IMR-90 (cell line): ENCODE measurements around the gene IQCE. TPM values are rescaled to one million over a fixed set of nuclear protein-coding genes. Genes with fewer than 3 reads are reported as not detected.

Source experiments
- ATAC-seq: fragments of 200-7000 bp; cut with Tn5 transposase; 2 replicates; pipeline ENCODE4 v1.9.1; 2020; ENCODE audit warnings: low read depth, mild to moderate bottlenecking, moderate library complexity
- BruUV-seq: library from RNA; stranded (reverse); fragments of 400-500 nt; replicated peaks from 2 replicates; lab custom pipeline; 2021; lab: Mats Ljungman, UMichigan
- CTCF ChIA-PET: fragments of 300-600 bp; formaldehyde crosslinking; extraction: SDS; loops from one replicate; lab custom pipeline; 2021; ENCODE audit warnings: antibody characterized with exemption; lab: Yijun Ruan, JAX
- POLR2A ChIA-PET: fragments of 300-600 bp; sonication (Branson Sonifier 250); formaldehyde crosslinking; loops from one replicate; lab custom pipeline; 2022; ENCODE audit warnings: antibody characterized with exemption; ENCODE audit not compliant: unreplicated experiment; lab: Charles Lee
- DNase-seq: peaks from one replicate; pipeline ENCODE4 v3.0.0; 2013
- H2AFZ ChIP-seq: replicated peaks from 2 replicates; pipeline ENCODE3; 2013; ENCODE audit warnings: low read length, mild to moderate bottlenecking; ENCODE audit not compliant: poor library complexity
- H2AK5ac ChIP-seq: 2 replicates; pipeline ENCODE4 v1.6.1; 2013; ENCODE audit warnings: low read depth, low read length, inconsistent platforms
- H2AK9ac ChIP-seq: replicated peaks from 2 replicates; pipeline ENCODE3; 2013; ENCODE audit warnings: mild to moderate bottlenecking, low read depth, low read length, moderate library complexity; ENCODE audit not compliant: poor library complexity
- H2BK120ac ChIP-seq: 2 replicates; pipeline ENCODE4 v1.6.1; 2013; ENCODE audit warnings: low read depth, low read length, inconsistent platforms
- H2BK15ac ChIP-seq: 3 replicates; pipeline ENCODE4 v1.6.1; 2013; ENCODE audit warnings: low read depth, low read length, inconsistent platforms
- H2BK20ac ChIP-seq: 2 replicates; pipeline ENCODE4 v1.6.1; 2013; ENCODE audit warnings: low read depth, mild to moderate bottlenecking, inconsistent platforms, low read length, moderate library complexity
- H2BK5ac ChIP-seq: 2 replicates; pipeline ENCODE4 v1.6.1; 2013; ENCODE audit warnings: mild to moderate bottlenecking, low read depth, low read length, inconsistent platforms; ENCODE audit not compliant: poor library complexity, severe bottlenecking
- H3K14ac ChIP-seq: replicated peaks from 2 replicates; pipeline ENCODE4 v1.6.1; 2013; ENCODE audit warnings: low read depth, low read length, inconsistent platforms
- H3K18ac ChIP-seq: 2 replicates; pipeline ENCODE4 v1.6.1; 2013; ENCODE audit warnings: low read depth, low read length, control low read depth
- H3K23ac ChIP-seq: 2 replicates; pipeline ENCODE4 v1.6.1; 2013; ENCODE audit warnings: low read depth, low read length, inconsistent platforms
- H3K27ac ChIP-seq: 2 replicates; pipeline ENCODE4 v1.5.1; 2013; ENCODE audit warnings: mild to moderate bottlenecking, control low read depth, low read length; ENCODE audit not compliant: insufficient read depth
- H3K27me3 ChIP-seq: 2 replicates; pipeline ENCODE4 v1.6.1; 2013; ENCODE audit warnings: low read length; ENCODE audit not compliant: control insufficient read depth, insufficient read depth
- H3K36me3 ChIP-seq: 2 replicates; pipeline ENCODE4 v1.6.1; 2013; ENCODE audit warnings: low read length, mixed read lengths; ENCODE audit not compliant: control insufficient read depth, insufficient read depth
- H3K4ac ChIP-seq: 2 replicates; pipeline ENCODE4 v1.6.1; 2013; ENCODE audit warnings: low read depth, low read length, inconsistent platforms
- H3K4me1 ChIP-seq: 2 replicates; pipeline ENCODE4 v1.6.1; 2013; ENCODE audit warnings: low read length, mixed read lengths; ENCODE audit not compliant: control insufficient read depth, insufficient read depth
- H3K4me2 ChIP-seq: 2 replicates; pipeline ENCODE4 v1.6.1; 2013; ENCODE audit warnings: low read depth, mild to moderate bottlenecking, control low read depth, low read length, moderate library complexity
- H3K4me3 ChIP-seq: 2 replicates; pipeline ENCODE4 v1.5.1; 2013; ENCODE audit warnings: low read depth, mild to moderate bottlenecking, control low read depth, low read length, moderate library complexity; ENCODE audit not compliant: insufficient read depth
- H3K56ac ChIP-seq: 2 replicates; pipeline ENCODE4 v1.6.1; 2013; ENCODE audit warnings: low read length, inconsistent platforms; ENCODE audit not compliant: insufficient read depth; ENCODE audit errors: extremely low read depth
- H3K79me1 ChIP-seq, 2 experiments: 2 replicates each; pipeline ENCODE4 v1.6.1; 2013; ENCODE audit warnings: low read length in 2 of 2, inconsistent platforms in 1 of 2, low read depth in 1 of 2
- H3K9ac ChIP-seq: 2 replicates; pipeline ENCODE4 v1.6.1; 2013; ENCODE audit warnings: low read depth, low read length, control low read depth
- H3K9me1 ChIP-seq: 2 replicates; pipeline ENCODE4 v1.6.1; 2013; ENCODE audit warnings: low read length, inconsistent platforms; ENCODE audit not compliant: insufficient read depth
- H3K9me3 ChIP-seq: 2 replicates; pipeline ENCODE4 v1.6.1; 2013; ENCODE audit warnings: low read length; ENCODE audit not compliant: control insufficient read depth, insufficient read depth
- H4K20me1 ChIP-seq: 2 replicates; pipeline ENCODE4 v1.6.1; 2013; ENCODE audit warnings: low read length, inconsistent platforms; ENCODE audit not compliant: insufficient read depth
- H4K5ac ChIP-seq: 2 replicates; pipeline ENCODE4 v1.6.1; 2013; ENCODE audit warnings: mild to moderate bottlenecking, low read depth, low read length, control low read depth
- H4K8ac ChIP-seq, 2 experiments: 2 replicates each; pipeline ENCODE4 v1.6.1; 2013; ENCODE audit warnings: low read depth in 2 of 2, low read length in 2 of 2, control low read depth in 1 of 2, inconsistent platforms in 1 of 2
- H4K91ac ChIP-seq: 2 replicates; pipeline ENCODE4 v1.6.1; 2013; ENCODE audit warnings: low read depth, low read length, inconsistent platforms; ENCODE audit not compliant: insufficient read depth
- BHLHE40 ChIP-seq: fragments of 150-350 bp; IDR thresholded peaks from 2 replicates; pipeline ENCODE4 v1.6.1; 2016; ENCODE audit warnings: mild to moderate bottlenecking, low read depth, low read length
- CHD1 ChIP-seq: IDR thresholded peaks from 2 replicates; pipeline ENCODE4 v1.6.1; 2012; ENCODE audit warnings: low read depth, low read length, improper control_type of control experiment
- RAD21 ChIP-seq: IDR thresholded peaks from 2 replicates; pipeline ENCODE4 v1.6.1; 2012; ENCODE audit warnings: low read length, improper control_type of control experiment
- SMC3 ChIP-seq: fragments of 150-350 bp; IDR thresholded peaks from 2 replicates; pipeline ENCODE4 v1.6.1; 2016; ENCODE audit warnings: low read depth, mild to moderate bottlenecking, antibody characterized with exemption, low read length, moderate library complexity
- WGBS, 2 experiments: methylation state at CpG; one replicate each; pipeline versions ENCODE4 v1.1.5 to v1.1.7; 2013; ENCODE audit warnings: missing lambda C conversion rate in 2 of 2; ENCODE audit not compliant: insufficient read length in 1 of 2; ENCODE audit errors: extremely low coverage in 2 of 2; 5-methylcytosine and 5-hydroxymethylcytosine counted together
- dilution Hi-C: fragments of 300-500 bp; cut with HindIII; formaldehyde crosslinking; loops from one replicate; pipeline ENCODE4 v1.14.3; 2018; ENCODE audit warnings: low sequenced_read_pairs; ENCODE audit not compliant: unreplicated experiment
- in situ Hi-C: fragments of 300-500 bp; cut with MboI; formaldehyde crosslinking; loops from 3 replicates; pipeline ENCODE4 v1.14.3; 2019; ENCODE audit warnings: low sequenced_read_pairs, inconsistent platforms, mixed read lengths
- intact Hi-C: fragments of 100-400 bp; cut with micrococcal nuclease; formaldehyde crosslinking; loops from 2 replicates; pipeline ENCODE4 v1.10.0; 2022
- polyA plus RNA-seq, 3 experiments: library from polyadenylated mRNA; depleted of rRNA; stranded (reverse); fragments of >200 nt; gene quantifications; 2 replicates each; pipeline ENCODE4 v1.2.3, GENCODE V29; 2012; ENCODE audit warnings: low replicate concordance in 1 of 3
- total RNA-seq: library from RNA; depleted of rRNA; stranded (reverse); fragments of >200 nt; gene quantifications from 2 replicates; pipeline ENCODE4 v1.2.3, GENCODE V29; 2012
- TF ChIP-seq, protein P1 (sequence below): fragments of 150-350 bp; IDR thresholded peaks from 2 replicates; pipeline ENCODE4 v1.6.1; 2016; ENCODE audit warnings: low read depth, mild to moderate bottlenecking, low read length, moderate library complexity, borderline replicate concordance
- TF ChIP-seq, protein P2 (sequence below): conservative IDR thresholded peaks from 2 replicates; pipeline ENCODE4 v1.5.1; 2012; ENCODE audit warnings: mild to moderate bottlenecking, low read depth, low read length, improper control_type of control experiment

Gene IQCE
- total and polyA plus RNA-seq, 2 of the 4 experiments (the other 2 are of a cell fraction) = 5.0 to 6.3 TPM

DNA sequence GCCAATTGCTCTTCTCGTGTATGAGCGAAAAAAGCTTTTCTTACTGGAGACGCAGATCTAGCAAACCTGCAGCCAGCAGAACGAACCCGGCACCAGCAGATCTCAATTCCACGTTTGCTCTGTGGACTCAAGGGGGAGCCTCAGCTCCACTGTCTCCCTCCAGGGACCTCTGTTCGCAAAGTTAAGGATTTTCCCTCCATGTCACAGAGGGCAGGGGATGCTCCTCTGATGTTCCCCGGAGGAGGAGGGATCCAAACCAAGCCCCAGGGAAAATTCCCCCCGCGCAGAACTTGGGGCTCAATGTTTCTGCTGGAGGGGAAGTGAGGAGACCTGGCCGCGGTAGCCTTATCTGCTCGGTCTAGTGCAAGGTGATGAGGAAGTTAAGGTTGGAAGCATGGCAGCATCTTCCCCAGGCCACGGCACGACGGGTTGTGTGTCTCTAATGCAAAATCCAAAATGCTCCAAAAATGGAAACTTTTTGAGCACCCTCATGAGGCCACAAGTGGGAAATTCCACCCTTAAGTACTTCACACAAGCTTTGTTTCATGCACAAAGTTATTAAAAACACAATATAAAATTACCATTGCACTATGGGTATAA, 9.0 kb downstream of the IQCE start:
- H3K79me1 ChIP-seq = peaks cover 10 to 14% of the 10 kb centered on the region in 2 experiments; a peak in 1 of 4 replicates
- H3K4me2 ChIP-seq = no peak overlapping the region
- H3K56ac ChIP-seq = no peak overlapping the region
- no peak overlapping the region for H4K91ac ChIP-seq
- H2AK9ac ChIP-seq = peak overlapping the region; percentile 60
- no peaks in the 10 kb centered on the region for H3K9me3 ChIP-seq
- CTCF ChIA-PET = interaction anchor here (0.6 to 0.9 kb wide), 2 partner anchors 98 to 140 kb away, joined by 3 to 4 read pairs; no protein-coding TSS in a partner anchor
- TF ChIP-seq RAD21 (peak; percentile 74), BHLHE40 (no peak), SMC3 (peak; percentile 48), CHD1 (no peak)
- TF ChIP-seq, protein P1, sequence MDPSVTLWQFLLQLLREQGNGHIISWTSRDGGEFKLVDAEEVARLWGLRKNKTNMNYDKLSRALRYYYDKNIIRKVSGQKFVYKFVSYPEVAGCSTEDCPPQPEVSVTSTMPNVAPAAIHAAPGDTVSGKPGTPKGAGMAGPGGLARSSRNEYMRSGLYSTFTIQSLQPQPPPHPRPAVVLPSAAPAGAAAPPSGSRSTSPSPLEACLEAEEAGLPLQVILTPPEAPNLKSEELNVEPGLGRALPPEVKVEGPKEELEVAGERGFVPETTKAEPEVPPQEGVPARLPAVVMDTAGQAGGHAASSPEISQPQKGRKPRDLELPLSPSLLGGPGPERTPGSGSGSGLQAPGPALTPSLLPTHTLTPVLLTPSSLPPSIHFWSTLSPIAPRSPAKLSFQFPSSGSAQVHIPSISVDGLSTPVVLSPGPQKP = no peak
- TF ChIP-seq, protein P2, sequence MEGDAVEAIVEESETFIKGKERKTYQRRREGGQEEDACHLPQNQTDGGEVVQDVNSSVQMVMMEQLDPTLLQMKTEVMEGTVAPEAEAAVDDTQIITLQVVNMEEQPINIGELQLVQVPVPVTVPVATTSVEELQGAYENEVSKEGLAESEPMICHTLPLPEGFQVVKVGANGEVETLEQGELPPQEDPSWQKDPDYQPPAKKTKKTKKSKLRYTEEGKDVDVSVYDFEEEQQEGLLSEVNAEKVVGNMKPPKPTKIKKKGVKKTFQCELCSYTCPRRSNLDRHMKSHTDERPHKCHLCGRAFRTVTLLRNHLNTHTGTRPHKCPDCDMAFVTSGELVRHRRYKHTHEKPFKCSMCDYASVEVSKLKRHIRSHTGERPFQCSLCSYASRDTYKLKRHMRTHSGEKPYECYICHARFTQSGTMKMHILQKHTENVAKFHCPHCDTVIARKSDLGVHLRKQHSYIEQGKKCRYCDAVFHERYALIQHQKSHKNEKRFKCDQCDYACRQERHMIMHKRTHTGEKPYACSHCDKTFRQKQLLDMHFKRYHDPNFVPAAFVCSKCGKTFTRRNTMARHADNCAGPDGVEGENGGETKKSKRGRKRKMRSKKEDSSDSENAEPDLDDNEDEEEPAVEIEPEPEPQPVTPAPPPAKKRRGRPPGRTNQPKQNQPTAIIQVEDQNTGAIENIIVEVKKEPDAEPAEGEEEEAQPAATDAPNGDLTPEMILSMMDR = peak; percentile 56
- no TSS peak for BruUV-seq
- H3K14ac ChIP-seq = no peak overlapping the region
- no peaks in the 10 kb centered on the region for H4K20me1 ChIP-seq
- no peaks in the 10 kb centered on the region for H3K27me3 ChIP-seq
- peak overlapping the region; percentile 21 for H2AFZ ChIP-seq
- no peak overlapping the region for H2BK120ac ChIP-seq
- WGBS, 2 experiments = 15% methylated on average over 2 of the region's 16 CpGs; no CpG with 5 or more reads in 1 of the 2 experiments
- peak; percentile 38 for DNase-seq
- H3K9me1 ChIP-seq = peaks cover 7% of the 10 kb centered on the region; the same call in 1 of the 2 replicates
- no peak overlapping the region for H4K5ac ChIP-seq
- no peak overlapping the region for H2BK15ac ChIP-seq
- H4K8ac ChIP-seq = no peak overlapping the region
- no peak overlapping the region; the same call in 1 of the 2 replicates for H2AK5ac ChIP-seq
- H3K36me3 ChIP-seq = no peaks in the 10 kb centered on the region
- H3K23ac ChIP-seq = no peak overlapping the region
- H2BK20ac ChIP-seq = no peak overlapping the region
- intact Hi-C loops (loop anchor here (1.0 to 5.0 kb wide), 2 partner anchors 114 to 590 kb away; no protein-coding TSS in a partner anchor), dilution Hi-C loops (no loop called here), in situ Hi-C loops (no loop called here)
- no peak overlapping the region for H3K4ac ChIP-seq
- H3K4me1 ChIP-seq = peaks cover 9% of the 10 kb centered on the region
- H2BK5ac ChIP-seq = no peak overlapping the region
- ATAC-seq = peak; percentile 63
- no peak overlapping the region for H3K18ac ChIP-seq
- no peak overlapping the region for H3K27ac ChIP-seq
- no peak overlapping the region for H3K9ac ChIP-seq
- POLR2A ChIA-PET = interaction anchor here (0.6 kb wide), 1 partner anchor 46 kb away, joined by 5 read pairs; no protein-coding TSS in a partner anchor
- no peak overlapping the region for H3K4me3 ChIP-seq
